ENCODE results near the gene RCC1. TPM values are rescaled to one million over a fixed set of nuclear protein-coding genes. Genes with fewer than 3 reads are reported as not detected.
A peak's percentile ranks its signal among the peaks of the same experiment; 100 is the strongest.

RCC1 gene
- 84.3 TPM for polyA plus RNA-seq (2013, experiment 1 of 2)
- polyA plus RNA-seq (2013, experiment 2 of 2): 84.2 TPM

GRCh38 chr1:28505406-28506187 is at the start of gene RCC1:
Gene RCC1, plus strand, starts transcription at chr1:28506043. Its CDS starts 23,824 bp downstream, at chr1:28529867.
- DNase-seq: peak; percentile 100
- H2BK120ac ChIP-seq (ENCODE audit: low read depth, low read length): peak within 1 kb of the TSS; percentile 35
- peak within 1 kb of the TSS; percentile 96 for H3K27ac ChIP-seq (ENCODE audit: low read depth, low read length)
- H3K79me2 ChIP-seq (ENCODE audit: control insufficient read depth, insufficient read depth, low read length): peaks cover 17% of the 10 kb centered on the region
- H3K56ac ChIP-seq (ENCODE audit: low read length): peak within 1 kb of the TSS; percentile 98
- no CpG with 5 or more reads among the region's 41 CpGs for WGBS (ENCODE audit: extremely low coverage, insufficient coverage, low lambda C conversion rate)
- H3K4me1 ChIP-seq (ENCODE audit: control insufficient read depth, low read depth, low read length): peaks cover 3% of the 10 kb centered on the region
- peak within 1 kb of the TSS; percentile 30 for H4K8ac ChIP-seq (ENCODE audit: low read depth, low read length)
- H2BK15ac ChIP-seq (replicated peaks; ENCODE audit: low read depth): no peak within 1 kb of the TSS
- peaks cover 5% of the 10 kb centered on the region for H3K79me1 ChIP-seq (ENCODE audit: low read length)
- peaks cover 23% of the 10 kb centered on the region for H3K36me3 ChIP-seq (ENCODE audit: control insufficient read depth, insufficient read depth, low read length)
- H3K18ac ChIP-seq (ENCODE audit: low read length): peak within 1 kb of the TSS; percentile 99
- H3K4ac ChIP-seq (ENCODE audit: low read depth, low read length): peak within 1 kb of the TSS; percentile 73
- H3K4me2 ChIP-seq (ENCODE audit: low read length): peak within 1 kb of the TSS; percentile 53
- H3K4me3 ChIP-seq (ENCODE audit: low read length): peak within 1 kb of the TSS; percentile 98
- peak within 1 kb of the TSS; percentile 92 for H4K5ac ChIP-seq (ENCODE audit: low read length)
- H3K27me3 ChIP-seq (ENCODE audit: insufficient read depth, low read length, poor library complexity): no peaks in the 10 kb centered on the region
- H3K9ac ChIP-seq (ENCODE audit: low read length): peak within 1 kb of the TSS; percentile 100
- H2AK5ac ChIP-seq (ENCODE audit: low read length): no peak within 1 kb of the TSS
- peak within 1 kb of the TSS; percentile 61 for H2BK5ac ChIP-seq (ENCODE audit: low read length)
- no peak within 1 kb of the TSS for H3K23ac ChIP-seq (ENCODE audit: low read length)

GRCh38 chr1:28456078-28456477 is 49.8 kb upstream of the RCC1 start:
- Histone ChIP-seq H3K4me2 (ENCODE audit: low read length) (no peak overlapping the region), H2BK5ac (ENCODE audit: low read length) (no peak overlapping the region), H3K79me1 (ENCODE audit: low read length) (no peaks in the 10 kb centered on the region), H3K23ac (ENCODE audit: low read length) (no peak overlapping the region), H3K79me2 (ENCODE audit: control insufficient read depth, insufficient read depth, low read length) (no peaks in the 10 kb centered on the region), H3K9ac (ENCODE audit: low read length) (no peak overlapping the region), H3K27me3 (ENCODE audit: insufficient read depth, low read length, poor library complexity) (no peaks in the 10 kb centered on the region), H2AK5ac (ENCODE audit: low read length) (no peak overlapping the region), H3K18ac (ENCODE audit: low read length) (no peak overlapping the region), H2BK120ac (ENCODE audit: low read depth, low read length) (no peak overlapping the region), H3K36me3 (ENCODE audit: control insufficient read depth, insufficient read depth, low read length) (no peaks in the 10 kb centered on the region), H3K56ac (ENCODE audit: low read length) (no peak overlapping the region), H4K8ac (ENCODE audit: low read depth, low read length) (no peak overlapping the region), H3K27ac (ENCODE audit: low read depth, low read length) (no peak overlapping the region), H3K4me1 (ENCODE audit: control insufficient read depth, low read depth, low read length) (no peaks in the 10 kb centered on the region), H4K5ac (ENCODE audit: low read length) (no peak overlapping the region), H3K4me3 (ENCODE audit: low read length) (no peak overlapping the region), H3K4ac (ENCODE audit: low read depth, low read length) (no peak overlapping the region), H2BK15ac (replicated peaks; ENCODE audit: low read depth) (no peak overlapping the region)
- peak; percentile 19 for DNase-seq
- WGBS (ENCODE audit: extremely low coverage, insufficient coverage, low lambda C conversion rate): no CpG with 5 or more reads among the region's 5 CpGs

GRCh38 chr1:28457678-28458077 is 48.2 kb upstream of the RCC1 start:
- Histone ChIP-seq H3K4me3 (ENCODE audit: low read length) (no peak overlapping the region), H2BK5ac (ENCODE audit: low read length) (no peak overlapping the region), H3K4ac (ENCODE audit: low read depth, low read length) (no peak overlapping the region), H4K5ac (ENCODE audit: low read length) (no peak overlapping the region), H2AK5ac (ENCODE audit: low read length) (no peak overlapping the region), H3K23ac (ENCODE audit: low read length) (no peak overlapping the region), H3K4me1 (ENCODE audit: control insufficient read depth, low read depth, low read length) (no peaks in the 10 kb centered on the region), H3K9ac (ENCODE audit: low read length) (no peak overlapping the region), H3K27ac (ENCODE audit: low read depth, low read length) (no peak overlapping the region), H3K79me2 (ENCODE audit: control insufficient read depth, insufficient read depth, low read length) (no peaks in the 10 kb centered on the region), H3K18ac (ENCODE audit: low read length) (no peak overlapping the region), H3K79me1 (ENCODE audit: low read length) (no peaks in the 10 kb centered on the region), H4K8ac (ENCODE audit: low read depth, low read length) (no peak overlapping the region), H2BK120ac (ENCODE audit: low read depth, low read length) (no peak overlapping the region), H3K56ac (ENCODE audit: low read length) (no peak overlapping the region), H3K36me3 (ENCODE audit: control insufficient read depth, insufficient read depth, low read length) (no peaks in the 10 kb centered on the region), H3K27me3 (ENCODE audit: insufficient read depth, low read length, poor library complexity) (no peaks in the 10 kb centered on the region), H2BK15ac (replicated peaks; ENCODE audit: low read depth) (no peak overlapping the region), H3K4me2 (ENCODE audit: low read length) (no peak overlapping the region)
- WGBS (ENCODE audit: extremely low coverage, insufficient coverage, low lambda C conversion rate): no CpG with 5 or more reads among the region's 1 CpG
- DNase-seq: no peak

GRCh38 chr1:28458237-28459228 is 47.3 kb upstream of the RCC1 start:
- Histone ChIP-seq H3K9ac (ENCODE audit: low read length) (no peak overlapping the region), H3K79me2 (ENCODE audit: control insufficient read depth, insufficient read depth, low read length) (no peaks in the 10 kb centered on the region), H3K4me3 (ENCODE audit: low read length) (no peak overlapping the region), H3K79me1 (ENCODE audit: low read length) (no peaks in the 10 kb centered on the region), H3K18ac (ENCODE audit: low read length) (no peak overlapping the region), H3K56ac (ENCODE audit: low read length) (no peak overlapping the region), H4K5ac (ENCODE audit: low read length) (no peak overlapping the region), H3K23ac (ENCODE audit: low read length) (no peak overlapping the region), H3K27me3 (ENCODE audit: insufficient read depth, low read length, poor library complexity) (no peaks in the 10 kb centered on the region), H2BK15ac (replicated peaks; ENCODE audit: low read depth) (no peak overlapping the region), H4K8ac (ENCODE audit: low read depth, low read length) (no peak overlapping the region), H3K36me3 (ENCODE audit: control insufficient read depth, insufficient read depth, low read length) (no peaks in the 10 kb centered on the region), H2AK5ac (ENCODE audit: low read length) (no peak overlapping the region), H2BK120ac (ENCODE audit: low read depth, low read length) (no peak overlapping the region), H3K4me2 (ENCODE audit: low read length) (no peak overlapping the region), H3K4ac (ENCODE audit: low read depth, low read length) (no peak overlapping the region), H3K4me1 (ENCODE audit: control insufficient read depth, low read depth, low read length) (no peaks in the 10 kb centered on the region), H3K27ac (ENCODE audit: low read depth, low read length) (no peak overlapping the region), H2BK5ac (ENCODE audit: low read length) (no peak overlapping the region)
- WGBS (ENCODE audit: extremely low coverage, insufficient coverage, low lambda C conversion rate): no CpG with 5 or more reads among the region's 7 CpGs
- no peak for DNase-seq

GRCh38 chr1:28466226-28466778 is 39.5 kb upstream of the RCC1 start:
- DNase-seq: no peak
- H3K4me2 ChIP-seq (ENCODE audit: low read length): no peak overlapping the region
- H3K4me1 ChIP-seq (ENCODE audit: control insufficient read depth, low read depth, low read length): no peaks in the 10 kb centered on the region
- H3K79me1 ChIP-seq (ENCODE audit: low read length): no peaks in the 10 kb centered on the region
- H3K18ac ChIP-seq (ENCODE audit: low read length): no peak overlapping the region
- no peak overlapping the region for H3K23ac ChIP-seq (ENCODE audit: low read length)
- H2BK120ac ChIP-seq (ENCODE audit: low read depth, low read length): no peak overlapping the region
- H3K36me3 ChIP-seq (ENCODE audit: control insufficient read depth, insufficient read depth, low read length): peaks cover 5% of the 10 kb centered on the region
- no peak overlapping the region for H3K4me3 ChIP-seq (ENCODE audit: low read length)
- H3K27ac ChIP-seq (ENCODE audit: low read depth, low read length): no peak overlapping the region
- no peak overlapping the region for H2BK5ac ChIP-seq (ENCODE audit: low read length)
- no peak overlapping the region for H3K9ac ChIP-seq (ENCODE audit: low read length)
- H4K5ac ChIP-seq (ENCODE audit: low read length): no peak overlapping the region
- H2BK15ac ChIP-seq (replicated peaks; ENCODE audit: low read depth): no peak overlapping the region
- WGBS (ENCODE audit: extremely low coverage, insufficient coverage, low lambda C conversion rate): no CpG with 5 or more reads among the region's 3 CpGs
- H3K27me3 ChIP-seq (ENCODE audit: insufficient read depth, low read length, poor library complexity): no peaks in the 10 kb centered on the region
- no peak overlapping the region for H3K56ac ChIP-seq (ENCODE audit: low read length)
- no peak overlapping the region for H4K8ac ChIP-seq (ENCODE audit: low read depth, low read length)
- H3K79me2 ChIP-seq (ENCODE audit: control insufficient read depth, insufficient read depth, low read length): no peaks in the 10 kb centered on the region
- no peak overlapping the region for H3K4ac ChIP-seq (ENCODE audit: low read depth, low read length)
- no peak overlapping the region for H2AK5ac ChIP-seq (ENCODE audit: low read length)

Data from mesendoderm (in vitro differentiated cells).